GM10266 (cell line): ENCODE data around the gene NCOR1.
A peak's percentile ranks its signal among the peaks of the same experiment; 100 is the strongest.

ENCODE experiments used
- DNase-seq: peaks from one replicate; pipeline ENCODE4 v3.0.0; 2012; ENCODE audit errors: extremely low spot score
- CTCF ChIP-seq: IDR thresholded peaks from 2 replicates; pipeline ENCODE4 v1.5.1; 2012; ENCODE audit warnings: mild to moderate bottlenecking, low read depth; ENCODE audit not compliant: control insufficient read depth, insufficient read depth; ENCODE audit errors: missing control alignments

Gene NCOR1

GRCh38 chr17:16215273-16215964, at the start of gene NCOR1:
NCOR1 (minus strand) TSS chr17:16215534; CDS start chr17:16194569, 20,965 bp downstream.
- peak; percentile 90 for DNase-seq
- TF ChIP-seq CTCF = peak; percentile 44

- DNase-seq = no peak
- no peak for TF ChIP-seq CTCF
These were observed 46.9 kb upstream of the NCOR1 start for GRCh38 chr17:16262201-16262600.

DNA sequence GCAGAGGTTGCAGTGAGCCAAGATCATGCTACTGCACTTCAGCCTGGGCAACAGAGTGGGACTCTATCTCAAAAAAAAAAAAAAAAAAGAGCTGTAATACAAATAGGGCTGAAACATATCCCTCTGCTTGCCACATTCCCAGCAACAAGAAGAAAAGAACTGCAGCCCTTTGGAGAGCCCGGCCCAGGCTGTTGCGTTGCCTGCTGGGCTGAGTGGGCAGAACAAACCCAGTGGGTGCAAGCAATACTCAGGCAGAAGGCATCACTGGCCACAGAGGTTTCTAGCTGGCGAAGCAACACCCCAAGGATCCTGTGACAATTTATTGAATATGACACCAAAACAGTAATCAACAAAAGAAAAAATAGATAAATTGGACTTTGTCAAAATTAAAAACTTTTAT, 45.7 kb upstream of the NCOR1 start:
- TF ChIP-seq CTCF = no peak
- no peak for DNase-seq

DNA sequence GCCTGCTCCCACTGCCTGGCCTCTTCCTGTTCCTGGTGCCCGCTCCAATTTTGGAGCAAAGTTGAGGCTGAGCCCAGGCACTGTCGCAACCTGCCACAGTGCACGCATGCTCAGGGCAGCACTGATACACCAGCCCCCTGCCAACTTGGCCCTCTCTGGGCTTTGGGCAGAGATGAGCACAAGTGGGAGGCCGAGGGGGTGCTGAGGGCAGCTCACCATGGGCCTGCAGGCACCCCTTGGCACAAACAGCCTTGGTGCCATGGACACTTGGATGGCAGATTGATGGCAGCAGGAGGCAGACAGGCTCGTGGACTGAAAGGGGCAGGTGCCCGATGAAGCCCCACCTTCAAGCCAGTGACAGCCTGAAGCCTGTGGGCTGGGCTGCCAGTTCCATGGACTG, 44.6 kb upstream of the NCOR1 start:
- DNase-seq = no peak

GRCh38 chr17:16258901-16259300, 43.6 kb upstream of the NCOR1 start:
- DNase-seq = no peak
- TF ChIP-seq CTCF = no peak

More for the DNA sequence above, 44.6 kb upstream of the NCOR1 start:
- no peak for TF ChIP-seq CTCF

DNA sequence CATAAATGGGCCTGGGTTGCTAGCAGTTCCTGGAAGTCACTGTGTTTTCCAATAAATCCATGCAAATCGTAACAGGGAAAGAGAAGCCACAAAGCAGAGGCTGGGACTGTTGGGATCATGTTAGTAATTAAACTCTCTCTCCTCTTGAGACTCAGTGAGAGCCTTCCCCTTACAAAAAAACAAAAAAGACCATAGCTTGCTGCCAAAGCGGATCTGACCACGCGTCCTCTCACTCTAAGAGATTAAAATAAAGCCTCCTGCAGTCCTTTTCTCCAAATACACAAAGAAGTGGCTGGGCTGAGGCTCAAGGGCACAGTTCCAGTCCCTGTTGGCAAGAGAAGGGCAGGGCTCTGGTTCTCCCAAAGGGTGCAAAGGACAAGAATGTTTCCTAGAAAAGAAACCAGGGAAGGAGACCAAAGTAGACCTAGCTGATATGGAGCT, 40.2 kb upstream of the NCOR1 start:
- DNase-seq = no peak
- TF ChIP-seq CTCF = no peak

DNA sequence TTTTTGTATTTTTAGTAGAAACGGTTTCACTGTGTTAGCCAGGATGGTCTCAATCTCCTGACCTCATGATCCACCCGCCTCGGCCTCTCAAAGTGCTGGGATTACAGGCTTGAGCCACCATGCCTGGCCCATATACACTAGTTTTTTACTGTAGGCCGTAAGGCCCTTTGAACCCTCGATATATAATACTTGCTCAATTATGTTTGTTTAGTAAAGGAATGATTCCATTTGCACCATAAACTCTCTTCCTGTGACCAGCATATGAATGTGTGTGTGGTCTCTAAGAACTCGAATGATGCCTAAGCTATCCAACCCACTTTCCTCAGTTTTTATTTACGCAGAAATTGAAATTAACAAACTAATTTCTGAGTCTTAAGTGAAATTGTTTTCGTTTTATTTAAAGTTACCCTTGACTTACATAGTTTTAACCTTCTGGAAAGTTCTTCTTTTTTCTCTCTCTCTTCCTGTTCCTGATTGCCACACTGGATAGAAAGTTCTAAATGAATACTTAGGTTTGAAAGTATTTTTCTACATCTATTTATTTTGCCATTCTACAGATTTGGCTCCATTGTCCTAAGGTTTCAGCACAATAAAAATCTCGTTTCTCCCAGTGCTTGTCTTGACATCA, 39.6 kb upstream of the NCOR1 start:
- TF ChIP-seq CTCF = no peak
- no peak for DNase-seq
